HG03175 (cell line): ENCODE measurements around the gene COL26A1.

Experiments
- ATAC-seq: cut with Tn5 transposase; IDR thresholded peaks from one replicate; pipeline ENCODE4 v1.9.1; 2021; ENCODE audit warnings: mild to moderate bottlenecking, moderate library complexity; ENCODE audit not compliant: unreplicated experiment

Gene COL26A1

DNA sequence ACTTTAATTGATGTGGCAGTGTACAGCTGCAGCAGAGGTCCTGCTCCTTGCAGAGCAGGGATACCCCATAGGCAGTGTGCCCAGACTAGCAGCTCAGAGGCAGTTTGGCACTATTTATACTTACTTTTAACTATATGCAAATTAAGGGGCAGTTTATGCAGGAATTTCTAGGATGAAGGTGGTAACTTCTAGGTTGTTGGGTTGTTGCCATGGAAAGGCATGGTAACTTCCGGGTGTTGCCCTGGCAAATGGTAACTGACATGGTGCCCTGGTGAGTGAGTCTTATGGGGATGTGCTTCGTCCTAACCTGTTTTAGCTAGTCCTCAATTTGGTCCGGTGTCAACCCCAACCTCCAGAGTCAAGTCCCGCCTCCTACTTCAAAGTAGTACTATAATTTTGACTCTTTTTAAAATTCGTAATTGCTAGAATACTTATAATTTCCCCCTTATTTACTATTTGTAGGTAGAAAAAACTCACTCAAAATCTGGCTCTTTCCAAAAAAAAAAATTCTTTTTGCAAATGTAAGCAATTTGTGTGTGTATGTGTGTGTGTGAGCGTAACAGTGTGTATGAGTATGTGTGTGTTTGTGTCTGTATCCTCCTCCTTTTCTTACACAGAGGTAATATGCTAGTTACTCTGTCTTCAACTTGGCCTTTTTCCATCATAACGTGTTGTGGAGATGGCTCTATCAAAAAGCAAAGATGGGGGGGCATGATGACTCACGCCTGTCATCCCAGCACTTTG lies 5.9 kb downstream of the COL26A1 start:
- no peak for ATAC-seq

DNA sequence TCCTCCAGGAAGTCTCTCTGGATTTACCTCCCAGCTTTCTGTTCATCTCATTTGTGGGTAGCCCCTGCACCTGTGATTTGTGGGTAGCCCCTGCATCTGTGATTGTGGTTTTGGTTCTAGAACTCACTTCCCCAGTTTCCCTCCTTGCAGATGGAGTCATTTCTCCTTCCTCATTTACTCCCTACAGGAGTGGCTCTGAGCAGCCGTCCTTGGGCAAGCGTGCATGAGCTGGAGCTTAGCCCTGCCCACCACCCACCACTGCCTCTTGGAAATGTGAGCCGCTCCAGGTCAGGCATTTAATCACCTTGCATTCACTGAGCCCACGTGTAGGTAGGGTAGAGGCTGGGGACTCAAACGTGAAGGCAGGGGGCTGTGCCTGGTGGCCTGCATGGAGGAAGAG lies 8.2 kb downstream of the COL26A1 start:
- no peak for ATAC-seq

DNA sequence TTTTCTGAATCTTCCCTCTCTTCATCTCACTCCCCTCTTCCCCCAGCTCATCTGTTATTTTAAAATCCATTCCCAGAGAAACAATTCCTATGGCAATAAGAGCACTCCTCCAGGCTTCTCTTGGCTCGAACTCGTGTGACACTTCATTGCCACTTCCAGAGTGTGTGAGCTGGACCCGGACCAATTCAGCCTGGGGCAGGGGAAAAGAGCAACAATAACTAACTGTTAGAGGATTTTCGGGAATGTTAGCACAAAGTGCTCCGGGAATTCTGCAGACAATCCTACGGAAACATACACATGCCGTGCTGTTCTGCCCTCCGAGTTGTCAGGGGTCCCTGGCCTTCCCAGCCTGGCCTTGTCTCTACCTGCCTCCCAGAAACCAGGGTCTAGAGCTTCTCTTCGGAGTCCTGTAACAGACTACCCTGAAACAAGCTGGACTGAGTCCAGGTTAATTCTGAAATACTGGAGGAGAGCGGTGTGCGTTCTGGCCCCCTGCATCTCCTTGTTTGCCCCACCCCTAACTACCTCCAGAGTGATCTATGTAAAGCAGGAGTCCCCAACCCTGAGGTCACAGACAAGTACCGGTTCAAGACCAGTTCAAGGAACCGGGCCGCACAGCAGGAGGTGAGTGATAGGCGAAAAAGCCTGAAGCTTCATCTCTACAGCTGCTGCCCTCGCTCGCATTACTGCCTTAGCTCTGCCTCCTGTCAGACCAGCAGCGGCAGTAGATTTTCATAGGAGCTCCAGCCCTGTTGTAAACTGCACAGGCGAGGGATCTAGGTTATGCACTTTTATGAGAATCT lies 11.3 kb downstream of the COL26A1 start:
- no peak for ATAC-seq

DNA sequence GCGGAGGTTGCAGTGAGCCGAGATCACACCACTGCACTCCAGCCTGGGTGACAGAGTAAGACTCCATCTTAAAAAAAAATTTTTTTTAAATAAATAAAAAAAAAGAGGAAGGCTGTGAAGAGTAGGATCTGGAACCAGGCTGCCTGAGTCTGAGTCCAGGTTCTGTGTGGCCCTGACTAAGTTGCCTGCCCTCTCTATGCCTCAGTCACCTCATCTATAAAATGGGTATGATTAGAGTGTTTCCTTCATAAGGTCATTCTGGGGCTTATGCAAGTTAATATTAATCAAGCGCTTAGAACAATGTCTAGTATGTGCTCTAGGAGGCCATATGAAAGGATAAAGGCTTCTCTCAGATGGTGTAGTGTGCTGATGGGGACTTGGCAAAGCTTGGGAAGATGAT lies 12.3 kb downstream of the COL26A1 start:
- no peak for ATAC-seq

DNA sequence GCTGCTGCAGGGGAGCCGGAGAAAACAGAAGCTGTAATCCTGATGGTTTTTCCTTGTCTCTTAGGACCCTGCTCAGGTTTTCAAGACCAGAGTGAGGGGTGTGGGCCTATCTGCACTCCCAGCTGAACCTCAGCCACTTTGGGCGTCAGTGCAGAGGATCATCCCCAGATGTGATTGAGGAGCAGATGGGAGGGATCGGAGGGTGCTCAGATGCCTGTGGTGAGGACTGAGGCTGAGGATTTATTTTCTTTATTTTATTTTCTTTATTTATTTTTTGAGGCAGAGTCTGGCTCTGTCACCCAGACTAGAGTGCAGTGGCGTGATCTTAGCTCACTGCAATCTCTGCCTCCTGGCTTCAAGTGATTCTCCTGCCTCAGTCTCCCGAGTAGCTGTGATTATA lies 13.9 kb downstream of the COL26A1 start:
- no peak for ATAC-seq

DNA sequence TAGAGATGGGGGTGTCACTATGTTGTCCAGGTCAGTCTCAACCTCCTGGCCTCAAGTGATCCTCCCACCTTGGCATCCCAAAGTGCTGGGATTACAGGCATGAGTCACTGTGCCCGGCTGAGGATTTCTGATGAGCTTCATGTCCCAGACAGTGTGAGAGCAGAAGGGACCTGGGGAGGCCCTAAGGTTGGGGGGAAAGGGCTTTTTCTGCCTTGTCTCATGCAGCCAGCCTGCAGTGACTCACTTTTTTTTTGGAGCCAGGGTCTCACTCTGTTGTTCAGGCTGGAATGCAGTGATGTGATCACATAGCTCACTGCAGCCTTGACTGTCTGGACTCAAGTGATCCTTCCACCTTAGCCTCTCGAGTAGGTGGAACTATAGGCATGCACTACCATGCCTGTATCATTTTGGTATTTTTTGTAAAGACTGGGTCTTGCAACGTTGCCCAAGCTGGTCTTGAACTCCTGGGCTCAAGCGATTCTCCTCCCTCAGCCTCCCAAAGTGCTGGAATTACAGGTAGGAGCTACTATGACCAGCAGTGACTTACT lies 14.6 kb downstream of the COL26A1 start:
- ATAC-seq, result no peak

DNA sequence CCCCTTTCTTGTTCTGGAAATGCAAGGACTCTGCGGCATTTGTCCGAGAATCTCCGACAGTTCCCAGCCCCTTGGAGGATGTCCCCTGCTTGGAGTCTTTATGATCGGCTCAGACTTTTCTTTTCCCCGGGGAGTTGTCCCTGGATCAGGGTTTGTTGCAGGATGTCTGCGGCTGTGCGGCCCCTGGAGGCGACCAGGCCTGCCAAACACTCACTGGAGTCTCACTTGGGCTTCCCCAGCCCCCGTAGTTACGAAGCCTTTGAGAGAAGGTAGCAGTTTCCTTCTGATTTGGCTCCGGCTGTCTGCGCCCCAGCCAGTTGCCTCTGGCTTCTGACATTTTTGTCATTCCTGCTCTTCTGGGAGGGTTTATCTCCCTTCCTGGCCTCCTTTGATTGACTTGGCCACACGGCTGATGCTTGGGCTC lies 16.1 kb downstream of the COL26A1 start:
- no peak for ATAC-seq

DNA sequence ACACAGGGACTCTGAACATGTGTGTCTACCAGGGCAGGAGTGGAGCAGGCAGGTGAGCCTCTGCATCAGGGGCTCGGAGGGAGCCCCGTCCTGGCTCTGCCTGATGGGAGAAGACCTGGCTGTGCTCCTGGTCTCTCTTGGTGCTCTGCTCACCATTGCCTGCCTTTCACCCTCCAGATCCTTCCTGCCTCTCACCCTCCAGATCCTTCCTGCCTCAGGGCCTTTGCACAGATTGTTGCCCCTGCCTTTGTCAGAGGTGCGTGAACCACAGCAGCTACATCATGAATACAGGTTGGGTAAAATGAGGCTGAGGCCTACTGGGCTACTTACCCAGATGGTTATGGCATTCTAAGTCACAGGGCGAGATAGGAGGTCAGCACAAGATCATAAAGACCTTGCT lies 16.6 kb downstream of the COL26A1 start:
- no peak for ATAC-seq

DNA sequence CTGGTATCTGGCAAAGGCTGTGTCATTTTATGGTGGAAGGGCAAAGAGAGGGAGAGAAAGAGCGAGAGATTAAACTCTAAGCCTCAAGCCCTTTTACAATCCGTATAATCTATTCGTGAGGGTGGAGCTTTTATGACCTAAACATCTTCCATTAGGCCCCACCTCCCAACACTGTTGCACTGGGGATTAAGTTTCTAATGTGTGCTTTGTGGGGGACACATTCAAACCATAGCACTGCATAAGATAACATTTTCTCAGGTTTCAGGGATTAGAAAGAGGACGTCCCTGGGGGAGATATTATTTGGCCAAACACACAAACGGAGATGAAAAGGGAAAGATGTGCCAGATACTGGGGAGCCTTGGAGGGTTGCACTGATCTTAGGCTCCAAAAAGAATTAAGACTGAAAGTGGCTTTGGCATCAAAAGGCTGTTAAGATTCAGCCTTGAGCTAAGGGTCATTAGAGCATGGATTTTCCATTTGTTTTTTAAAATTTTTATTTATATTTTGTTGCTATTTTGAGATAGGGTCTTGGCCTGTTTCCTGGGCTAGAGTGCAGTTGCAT lies 19.0 kb downstream of the COL26A1 start:
- ATAC-seq, result no peak

DNA sequence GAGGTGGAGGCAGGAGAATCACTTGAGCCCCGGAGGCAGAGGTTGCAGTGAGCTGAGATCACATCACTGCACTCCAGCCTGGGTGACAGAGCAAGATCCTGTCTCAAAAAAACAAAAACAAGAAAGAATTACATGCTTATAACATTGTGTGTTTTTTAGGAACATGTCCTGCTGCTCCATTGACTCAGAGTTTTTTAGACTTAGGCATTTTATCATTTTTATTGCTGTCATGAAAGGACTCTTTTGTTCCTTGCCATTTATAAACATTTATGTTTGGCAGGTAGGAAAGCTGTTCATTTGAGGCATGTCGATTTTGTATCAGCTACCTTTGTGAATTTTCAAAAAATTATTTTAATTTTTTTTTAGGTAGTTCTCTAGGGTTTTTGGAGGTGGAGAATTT lies 20.3 kb downstream of the COL26A1 start:
- ATAC-seq, result no peak

DNA sequence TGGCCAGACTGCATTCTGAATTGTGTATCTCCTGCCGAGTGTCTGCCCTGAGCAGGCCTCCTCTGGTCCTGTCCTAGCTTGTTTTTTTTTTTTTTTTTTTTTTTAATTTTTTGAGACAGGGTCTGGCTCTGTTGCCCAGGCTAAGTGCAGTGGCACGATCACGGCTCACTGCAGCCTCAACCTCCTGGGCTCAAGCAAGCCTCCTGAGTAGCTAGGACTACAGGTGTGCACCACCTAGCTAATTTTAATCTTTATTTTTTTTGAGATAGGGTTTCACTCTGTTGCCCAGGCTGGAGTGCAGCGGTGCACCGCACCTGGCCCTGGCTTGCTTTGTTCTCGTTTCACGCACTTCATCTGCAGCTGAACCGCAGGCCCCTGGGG lies 23.5 kb downstream of the COL26A1 start:
- no peak for ATAC-seq

DNA sequence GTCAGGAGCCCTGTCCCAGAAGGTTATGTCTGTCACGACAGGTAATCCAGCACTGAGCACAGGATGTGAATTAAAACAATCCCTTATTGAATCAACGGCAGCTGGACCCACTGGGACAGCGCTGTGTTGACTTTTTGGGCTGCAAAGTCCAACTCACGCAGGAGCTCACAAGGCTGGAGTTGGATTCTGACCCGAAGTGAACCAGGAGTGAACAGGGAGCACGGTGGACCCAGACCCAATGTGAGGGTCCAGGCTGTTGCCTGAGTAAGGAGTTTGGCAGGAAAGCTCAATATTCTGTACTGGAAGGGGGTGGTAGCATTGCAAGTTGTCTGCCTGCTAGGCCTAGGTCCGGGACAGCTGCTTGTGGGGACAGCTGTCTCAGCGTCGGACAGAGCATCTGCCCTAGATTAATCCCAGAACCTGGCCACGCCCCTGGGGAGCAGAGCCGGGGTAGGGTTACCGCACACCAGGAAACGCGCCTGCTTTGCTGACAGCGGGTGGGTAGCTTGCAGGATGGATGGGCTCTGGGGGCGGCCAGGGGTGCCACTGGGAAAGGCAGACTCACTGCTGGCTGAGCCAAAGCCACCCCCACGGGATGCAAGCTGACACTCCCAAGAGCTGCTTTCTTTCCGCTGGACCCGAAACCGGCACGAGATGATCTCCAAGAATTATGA lies 24.0 kb downstream of the COL26A1 start:
- no peak for ATAC-seq

DNA sequence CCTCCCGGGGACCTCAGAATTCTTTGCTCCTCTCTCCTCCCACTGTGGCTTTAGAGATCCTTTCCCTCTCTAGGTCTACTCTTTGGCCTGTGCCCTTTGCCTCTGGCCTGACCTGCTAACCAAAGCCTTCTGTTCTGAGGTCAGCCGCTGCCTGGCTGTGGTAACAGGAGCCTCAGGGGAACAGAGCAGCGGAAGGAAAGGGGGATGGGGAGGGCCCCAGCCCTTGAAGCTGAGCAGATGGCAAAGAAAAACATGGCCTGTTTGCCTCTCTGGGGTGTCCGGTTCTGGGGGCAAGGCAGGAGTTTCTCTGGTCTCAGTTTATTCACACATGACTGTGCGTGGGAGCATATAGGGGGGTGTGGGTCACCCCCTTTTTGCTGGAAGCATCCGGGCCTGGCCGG lies 28.2 kb downstream of the COL26A1 start:
- peak; percentile 96 for ATAC-seq

DNA sequence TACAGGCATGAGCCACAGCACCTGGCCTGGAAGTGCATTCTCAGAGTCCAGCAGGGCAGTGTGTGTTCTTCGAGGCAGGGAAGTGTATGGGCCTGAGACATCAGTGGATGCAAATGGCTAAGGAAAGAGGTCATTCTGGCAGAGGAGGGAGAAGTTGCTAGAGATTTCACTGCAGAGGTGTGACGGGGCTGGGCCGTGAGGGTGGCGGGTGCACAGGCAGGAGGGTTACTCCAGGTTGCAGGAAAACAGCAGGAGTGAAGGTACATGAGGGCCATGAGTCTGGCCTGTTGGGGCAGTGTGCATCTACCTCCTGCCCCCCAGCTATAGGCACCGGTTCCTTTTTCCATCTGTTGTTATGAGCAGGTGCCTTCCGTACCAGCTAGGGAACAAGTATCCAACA lies 29.3 kb downstream of the COL26A1 start:
- no peak for ATAC-seq

DNA sequence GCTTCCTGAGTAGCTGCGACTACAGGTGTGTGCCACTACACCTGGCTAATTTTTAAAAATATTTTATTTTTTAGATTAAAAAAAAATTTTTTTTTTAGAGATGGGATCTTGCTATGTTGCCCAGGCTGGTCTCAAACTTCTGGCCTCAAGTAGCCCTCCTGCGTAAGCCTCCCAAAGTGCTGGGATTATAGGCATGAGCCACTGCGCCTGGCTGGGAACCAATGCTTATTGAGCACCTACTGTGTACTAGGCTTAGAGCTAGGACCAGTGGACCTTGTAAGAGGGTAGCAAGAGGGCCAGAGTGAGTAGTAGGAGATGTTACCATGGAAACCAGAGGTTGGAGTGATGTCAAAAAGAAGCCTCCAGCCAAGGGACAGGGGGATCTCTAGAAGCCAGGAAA lies 31.2 kb downstream of the COL26A1 start:
- ATAC-seq, result no peak

DNA sequence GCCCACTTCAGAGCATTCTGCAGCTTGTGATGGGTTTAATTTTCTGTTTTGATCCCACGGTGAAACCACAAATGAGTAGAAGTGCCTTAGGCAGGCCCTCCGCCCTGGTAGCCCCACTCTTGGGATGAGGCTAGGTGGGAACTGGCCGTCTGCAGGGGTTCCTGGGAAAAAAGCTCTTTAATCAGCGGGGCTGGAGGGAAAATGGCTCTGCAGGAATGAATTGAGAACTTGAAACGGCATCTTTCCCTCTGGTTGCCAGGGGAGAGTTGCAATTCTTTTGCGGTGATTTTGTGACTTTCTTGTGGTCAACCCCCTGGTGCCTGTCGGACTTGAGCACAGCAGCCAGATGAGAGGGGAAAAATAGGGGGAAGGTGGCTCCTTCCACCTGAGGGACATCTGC lies 32.7 kb downstream of the COL26A1 start:
- no peak for ATAC-seq

DNA sequence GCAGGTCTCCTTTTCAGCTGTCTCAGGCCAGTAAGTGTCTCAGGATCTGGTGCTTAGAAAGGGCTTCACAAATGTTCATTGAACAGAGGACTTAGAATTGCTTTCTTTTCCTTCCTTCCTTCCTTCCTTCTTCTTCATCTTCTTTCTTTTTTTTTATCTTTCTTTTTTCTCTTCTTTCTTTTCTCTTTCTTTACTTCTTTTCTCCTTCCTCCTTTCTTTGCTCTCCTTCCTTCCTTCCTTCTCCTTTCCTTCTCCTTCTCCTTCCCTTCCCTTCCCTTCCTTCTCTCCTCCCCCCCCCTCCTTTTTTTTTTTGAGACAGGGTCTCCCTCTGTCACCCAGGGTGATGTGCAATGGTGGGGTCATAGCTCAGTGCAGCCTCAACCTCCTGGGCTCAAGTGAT lies 34.6 kb downstream of the COL26A1 start:
- ATAC-seq, result no peak

DNA sequence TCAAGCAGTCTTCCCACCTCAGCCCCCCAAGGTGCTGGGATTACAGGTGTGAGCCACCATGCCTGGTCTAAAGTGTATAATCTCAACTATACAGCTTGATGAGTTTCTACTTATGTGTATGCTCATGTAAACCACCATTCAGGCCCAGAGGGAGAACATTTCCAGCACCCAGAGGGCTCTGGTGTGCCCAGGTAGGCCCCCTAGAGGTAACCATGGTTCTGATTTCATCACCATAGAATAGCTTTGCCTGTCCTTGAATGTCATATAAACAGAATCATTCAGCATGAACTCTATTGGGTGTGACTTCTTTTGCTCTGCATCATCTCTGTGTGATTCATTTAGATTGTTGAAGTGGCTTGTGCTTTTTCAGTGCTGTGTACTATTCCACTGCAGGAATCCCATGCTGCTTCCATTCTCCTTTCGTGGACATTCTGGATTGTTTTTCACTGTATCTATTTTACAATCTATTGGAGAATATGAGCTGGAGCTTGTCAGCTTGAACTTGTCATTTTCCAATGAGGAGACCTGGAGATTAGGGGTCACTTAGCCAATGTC lies 35.2 kb downstream of the COL26A1 start:
- no peak for ATAC-seq

DNA sequence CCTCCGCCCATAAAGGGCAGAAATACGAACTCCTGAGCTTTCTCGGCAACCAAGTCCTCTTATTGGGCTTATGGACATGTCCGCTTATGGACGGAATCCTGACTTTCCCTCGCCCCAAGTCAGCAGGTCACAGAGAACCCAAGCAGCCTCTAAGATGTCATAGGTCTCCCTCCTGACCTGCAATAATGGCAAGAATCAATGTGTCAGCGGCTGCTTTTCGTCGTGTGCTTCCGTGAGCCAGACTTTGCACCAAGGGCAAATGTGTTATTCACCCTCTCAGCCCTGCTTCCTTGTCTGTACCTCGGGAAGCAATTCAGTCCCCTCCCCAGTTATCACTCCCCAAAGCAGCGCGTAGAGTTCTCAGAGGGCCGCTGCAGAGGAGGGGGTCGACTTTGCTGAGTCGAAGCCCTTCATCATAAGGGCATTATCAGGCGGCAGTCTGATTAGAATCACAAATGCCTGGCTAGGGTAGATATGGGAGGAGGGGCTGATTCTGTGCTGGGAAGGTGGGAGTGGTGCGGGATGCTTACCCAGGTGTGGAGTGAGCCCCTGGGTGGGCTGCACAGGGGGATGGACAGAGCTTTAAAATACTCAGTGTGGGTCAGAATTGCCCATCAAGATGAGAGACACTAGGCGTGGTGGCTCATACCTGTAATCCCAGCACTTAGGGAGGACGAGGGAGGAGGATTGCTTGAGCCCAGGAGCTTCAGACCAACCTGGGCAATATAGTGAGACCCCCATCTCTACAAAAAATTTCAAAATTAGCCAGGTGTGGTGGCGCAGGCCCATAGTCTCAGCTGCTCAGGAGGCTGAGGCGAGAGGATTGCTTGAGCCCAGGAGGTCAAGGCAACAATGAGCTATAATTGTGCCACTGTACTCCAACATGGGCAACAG lies 36.0 kb downstream of the COL26A1 start:
- ATAC-seq, result no peak

DNA sequence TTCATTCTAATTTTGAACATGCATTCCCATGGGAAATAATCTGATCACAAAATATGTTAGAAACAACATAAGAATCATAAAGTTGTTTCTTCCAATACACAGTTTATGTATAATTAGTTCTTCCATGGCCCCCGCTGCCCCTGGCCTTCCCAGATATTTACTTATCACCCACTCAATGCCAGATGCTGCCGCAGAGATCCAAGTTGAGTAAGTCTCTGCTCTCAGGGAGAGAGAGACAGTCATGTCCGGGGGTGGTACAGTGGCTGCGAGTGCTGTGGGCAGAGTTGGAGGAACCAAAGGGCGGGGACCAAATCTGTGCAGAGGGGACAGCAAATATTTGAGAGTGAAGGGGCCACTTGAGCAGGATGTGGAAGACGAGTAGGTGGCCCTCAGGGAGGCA lies 37.1 kb downstream of the COL26A1 start:
- ATAC-seq, result no peak
